ENCODE data around the gene OSCP1.

OSCP1 gene

DNA sequence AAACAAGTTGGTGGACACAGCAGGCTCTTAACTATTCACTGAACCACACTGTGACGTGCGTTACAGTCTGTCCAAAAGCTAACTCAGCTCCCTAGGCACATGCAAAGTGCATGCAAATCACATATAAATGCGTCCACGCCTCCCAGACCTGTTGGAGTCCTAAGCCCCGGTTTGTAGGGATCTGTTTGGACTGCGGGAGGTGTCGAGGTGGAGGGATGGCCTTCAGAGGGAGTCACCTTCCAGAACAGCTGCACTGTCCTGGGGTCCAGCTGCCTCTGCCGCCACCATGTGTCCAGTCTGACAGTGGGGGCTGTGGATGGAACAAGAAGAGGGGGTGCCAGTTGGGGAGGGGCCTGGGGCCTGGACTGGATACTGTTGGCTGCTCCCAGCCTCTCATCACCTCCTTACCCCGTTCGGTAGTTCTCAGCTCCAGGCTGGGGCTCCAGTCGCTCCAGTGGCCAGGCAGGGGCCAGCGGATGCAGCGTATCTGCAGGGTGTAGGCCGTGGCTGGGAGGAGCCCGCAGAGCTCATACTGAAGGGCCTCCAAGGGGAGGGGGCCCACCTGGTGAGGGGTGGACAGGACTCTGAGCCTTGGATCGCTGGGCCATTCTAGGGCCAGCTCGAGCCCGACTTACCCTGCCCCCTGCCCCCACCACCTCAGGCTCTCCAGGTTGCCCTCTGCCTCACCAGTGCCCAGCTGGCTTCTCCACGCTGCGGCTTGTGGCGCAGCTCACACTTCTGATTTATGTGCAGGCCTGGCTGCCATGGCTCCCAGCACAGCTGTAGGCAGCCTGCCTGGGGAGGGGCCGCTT is 21.8 kb upstream of the OSCP1 start:
- no peak overlapping the region for H3K27ac ChIP-seq
- no peak for TF ChIP-seq ZFX (IDR thresholded peaks at IDR 0.05)
- no peak for TF ChIP-seq CTCF (conservative IDR thresholded peaks at IDR 0.05)

DNA sequence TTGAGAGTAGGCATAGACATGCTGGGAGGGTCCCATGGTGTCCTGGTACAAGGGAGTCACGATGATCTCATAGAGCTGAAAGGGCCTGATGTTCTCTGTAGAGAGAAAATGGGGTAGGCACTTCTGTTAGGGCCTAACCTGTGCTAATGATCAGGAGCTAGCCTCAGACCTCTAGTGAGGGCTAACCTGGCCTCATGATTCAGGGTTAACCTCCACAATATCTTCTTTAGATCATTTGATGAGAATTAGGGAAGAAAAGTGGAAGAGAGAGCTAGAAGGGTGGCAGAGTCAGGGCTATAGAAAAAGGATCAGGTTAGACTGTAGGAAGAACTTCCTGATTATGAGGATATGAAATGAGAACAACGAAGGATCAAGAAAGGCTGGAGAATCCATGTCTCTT is 18.9 kb upstream of the OSCP1 start:
- TF ChIP-seq CTCF (conservative IDR thresholded peaks at IDR 0.05) (no peak), ZFX (IDR thresholded peaks at IDR 0.05) (no peak)
- no peak overlapping the region for H3K27ac ChIP-seq

- TF ChIP-seq ZFX (IDR thresholded peaks at IDR 0.05) (no peak), CTCF (conservative IDR thresholded peaks at IDR 0.05) (no peak)
- H3K27ac ChIP-seq = no peak overlapping the region
Observed at GRCh38 chr1:36467700-36468455, 17.6 kb upstream of the OSCP1 start.

GRCh38 chr1:36467027-36467410 is 16.8 kb upstream of the OSCP1 start:
- no peak overlapping the region for H3K27ac ChIP-seq
- no peak for TF ChIP-seq CTCF (conservative IDR thresholded peaks at IDR 0.05)
- no peak for TF ChIP-seq ZFX (IDR thresholded peaks at IDR 0.05)

GRCh38 chr1:36466370-36467026 is 16.2 kb upstream of the OSCP1 start:
- H3K27ac ChIP-seq = no peak overlapping the region
- TF ChIP-seq ZFX (IDR thresholded peaks at IDR 0.05) = no peak
- TF ChIP-seq CTCF (conservative IDR thresholded peaks at IDR 0.05) = no peak

- H3K27ac ChIP-seq = no peak overlapping the region
- TF ChIP-seq CTCF (conservative IDR thresholded peaks at IDR 0.05) (no peak), ZFX (IDR thresholded peaks at IDR 0.05) (no peak)
Observed at GRCh38 chr1:36465731-36466369, 15.6 kb upstream of the OSCP1 start.
